ENCODE data around the gene PARD3B. TPM values are rescaled to one million over a fixed set of nuclear protein-coding genes. Genes with fewer than 3 reads are reported as not detected.

PARD3B gene
- total RNA-seq, 6 experiments from 2014 or later, result 5.3 to 11.2 (median 8.3) TPM

DNA sequence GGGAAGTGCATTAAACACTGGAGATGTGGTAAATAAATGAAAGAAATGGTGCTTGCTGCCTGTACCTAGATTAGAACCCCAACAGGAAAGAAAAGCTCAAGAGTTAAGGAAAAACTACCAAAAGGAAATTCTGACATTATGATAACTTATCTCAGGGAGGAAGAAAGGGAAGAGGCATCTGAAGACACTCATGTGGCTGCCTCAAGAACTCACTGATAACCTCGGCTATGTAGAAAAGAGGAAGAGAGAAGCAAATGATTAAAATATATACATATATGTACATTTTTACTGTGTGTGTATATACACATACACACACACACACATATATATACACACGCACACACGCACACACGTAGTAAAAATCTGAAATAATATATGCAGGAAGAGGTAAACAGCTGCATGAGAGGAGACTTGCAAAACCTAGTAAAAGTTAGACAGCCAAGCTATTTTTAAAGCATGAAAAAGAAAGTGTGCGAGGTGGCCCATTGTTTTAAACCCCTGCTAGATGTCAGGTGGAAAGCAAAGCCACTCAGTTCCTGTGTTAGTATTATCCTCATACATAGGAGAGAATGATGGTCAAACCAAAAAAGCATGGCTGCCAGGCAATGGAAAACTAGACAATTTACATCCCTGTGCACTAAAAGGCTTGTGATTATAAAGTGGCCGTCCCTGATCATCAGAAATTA, 654.0 kb downstream of the PARD3B start:
- ATAC-seq (no peak), DNase-seq (no peak)
- WGBS (ENCODE audit: insufficient coverage, low coverage, low lambda C conversion rate, missing lambda C conversion rate), result 71% methylated on average over 6 of the region's 6 CpGs
- Histone ChIP-seq H3K4me1 (no peaks in the 10 kb centered on the region), H3K27ac (no peak overlapping the region), H3K9me3 (no peaks in the 10 kb centered on the region), H3K4me3 (no peak overlapping the region), H3K27me3 (no peaks in the 10 kb centered on the region), H3K36me3 (no peaks in the 10 kb centered on the region)
- no peak for TF ChIP-seq CTCF (IDR thresholded peaks at IDR 0.05)
- no peak for TF ChIP-seq POLR2A (IDR thresholded peaks at IDR 0.05)
- intact Hi-C loops (cut with DNase I), result no loop called here

DNA sequence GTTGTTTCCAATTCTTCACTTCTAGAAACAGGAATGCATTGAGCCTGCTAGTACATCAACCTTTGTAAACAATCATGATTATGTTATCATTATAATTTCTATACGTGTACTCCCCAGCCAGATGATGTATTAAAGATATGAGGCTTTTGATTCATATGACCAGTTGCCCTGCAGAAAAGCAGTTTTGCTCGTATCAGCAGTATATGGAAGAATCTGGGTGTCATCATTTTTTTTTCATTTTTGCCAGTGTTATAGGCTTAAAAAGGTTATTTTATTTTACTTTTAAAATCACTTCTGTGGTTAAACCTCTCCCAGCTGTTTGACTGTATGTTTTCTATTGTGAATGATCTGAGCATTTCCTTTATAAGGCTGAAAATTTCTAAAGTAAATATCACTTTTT, 665.2 kb downstream of the PARD3B start:
- Histone ChIP-seq H3K9me3 (no peaks in the 10 kb centered on the region), H3K36me3 (no peaks in the 10 kb centered on the region), H3K4me1 (no peaks in the 10 kb centered on the region), H3K27me3 (no peaks in the 10 kb centered on the region), H3K4me3 (no peak overlapping the region), H3K27ac (no peak overlapping the region)
- DNase-seq (no peak), ATAC-seq (no peak)
- intact Hi-C loops (cut with DNase I), result no loop called here
- TF ChIP-seq CTCF (IDR thresholded peaks at IDR 0.05) (no peak), POLR2A (IDR thresholded peaks at IDR 0.05) (no peak)
- WGBS (ENCODE audit: insufficient coverage, low coverage, low lambda C conversion rate, missing lambda C conversion rate), result 78% methylated on average over 2 of the region's 2 CpGs

DNA sequence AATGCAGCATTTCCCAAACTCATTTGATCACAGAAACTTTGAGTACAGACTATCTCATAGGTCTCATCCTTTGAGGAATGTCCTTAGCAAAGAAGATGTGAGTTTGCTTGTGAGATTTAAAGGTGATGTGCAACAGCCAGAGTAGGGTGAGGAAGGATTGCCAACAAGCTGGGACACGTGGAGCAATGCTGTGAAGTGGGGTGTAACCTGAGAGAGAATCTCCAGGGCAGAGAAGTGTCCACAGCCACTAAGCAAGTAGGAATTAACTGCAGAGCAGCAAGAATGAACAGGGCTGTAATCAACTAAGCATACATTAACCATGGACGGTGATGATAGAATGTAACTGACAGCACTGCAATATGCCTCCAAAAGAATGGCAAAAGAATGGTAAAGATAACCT, 667.1 kb downstream of the PARD3B start:
- WGBS (ENCODE audit: insufficient coverage, low coverage, low lambda C conversion rate, missing lambda C conversion rate), result 60% methylated on average over 2 of the region's 2 CpGs
- Histone ChIP-seq H3K4me1 (no peaks in the 10 kb centered on the region), H3K36me3 (no peaks in the 10 kb centered on the region), H3K9me3 (no peaks in the 10 kb centered on the region), H3K27ac (no peak overlapping the region), H3K4me3 (no peak overlapping the region), H3K27me3 (no peaks in the 10 kb centered on the region)
- DNase-seq (no peak), ATAC-seq (no peak)
- intact Hi-C loops (cut with DNase I), result no loop called here
- TF ChIP-seq CTCF (IDR thresholded peaks at IDR 0.05) (no peak), POLR2A (IDR thresholded peaks at IDR 0.05) (no peak)

DNA sequence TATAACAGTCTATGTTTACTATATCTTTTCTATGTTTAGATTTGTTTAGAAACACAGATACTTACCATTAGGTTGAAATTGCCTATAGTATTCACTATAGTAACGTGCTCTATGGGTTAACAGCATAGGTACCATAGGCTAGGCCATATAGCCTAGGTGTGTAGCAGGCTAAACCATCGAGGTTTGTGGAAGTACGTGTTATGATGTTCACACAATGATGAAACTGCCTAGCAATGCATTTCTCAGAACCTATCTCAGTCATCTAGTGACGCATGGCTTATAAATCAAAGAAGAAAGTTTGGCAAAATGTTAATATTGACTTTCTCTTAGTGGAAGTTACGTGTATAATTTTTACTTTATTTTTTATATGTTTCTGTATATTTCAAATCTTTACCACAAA, 670.8 kb downstream of the PARD3B start:
- no peaks in the 10 kb centered on the region for H3K4me1 ChIP-seq
- H3K36me3 ChIP-seq, result no peaks in the 10 kb centered on the region
- 72% methylated on average over 5 of the region's 5 CpGs for WGBS (ENCODE audit: insufficient coverage, low coverage, low lambda C conversion rate, missing lambda C conversion rate)
- ATAC-seq (no peak), DNase-seq (no peak)
- H3K9me3 ChIP-seq, result no peaks in the 10 kb centered on the region
- TF ChIP-seq CTCF (IDR thresholded peaks at IDR 0.05) (no peak), POLR2A (IDR thresholded peaks at IDR 0.05) (no peak)
- intact Hi-C loops (cut with DNase I), result no loop called here
- H3K27me3 ChIP-seq, result no peaks in the 10 kb centered on the region
- H3K4me3 ChIP-seq, result no peak overlapping the region
- no peak overlapping the region for H3K27ac ChIP-seq
